SH-SY5Y (cell line): ENCODE measurements around the gene SYDE2.

Source experiments
- GATA2 ChIP-seq: IDR thresholded peaks from 2 replicates; pipeline ENCODE4 v1.6.1; 2011; ENCODE audit warnings: mild to moderate bottlenecking, low read depth, low read length
- GATA3 ChIP-seq: IDR thresholded peaks from 2 replicates; pipeline ENCODE4 v1.6.1; 2011; ENCODE audit warnings: low read depth, mild to moderate bottlenecking, low read length, moderate library complexity

GRCh38 chr1:85179522-85179921 is 21.3 kb downstream of the SYDE2 start:
- TF ChIP-seq GATA2 (no peak), GATA3 (no peak)
